ENCODE data around the gene BOD1L1.

- no peak for TF ChIP-seq CTCF (IDR thresholded peaks at IDR 0.05; ENCODE audit: poor library complexity)
- no peak for TF ChIP-seq EZH2 (IDR thresholded peaks at IDR 0.05; ENCODE audit: borderline replicate concordance)
Observed at GRCh38 chr4:13544606-13545393, 82.7 kb downstream of the BOD1L1 start.
